Measurements from ENCODE around the gene USP24. TPM values are rescaled to one million over a fixed set of nuclear protein-coding genes. Genes with fewer than 3 reads are reported as not detected.

USP24 gene
- total and polyA plus RNA-seq, 10 of the 15 experiments (the other 5 are each of a cell fraction or from before 2014, with no cell fraction given), result 4.6 to 36.5 (median 25.3) TPM

DNA sequence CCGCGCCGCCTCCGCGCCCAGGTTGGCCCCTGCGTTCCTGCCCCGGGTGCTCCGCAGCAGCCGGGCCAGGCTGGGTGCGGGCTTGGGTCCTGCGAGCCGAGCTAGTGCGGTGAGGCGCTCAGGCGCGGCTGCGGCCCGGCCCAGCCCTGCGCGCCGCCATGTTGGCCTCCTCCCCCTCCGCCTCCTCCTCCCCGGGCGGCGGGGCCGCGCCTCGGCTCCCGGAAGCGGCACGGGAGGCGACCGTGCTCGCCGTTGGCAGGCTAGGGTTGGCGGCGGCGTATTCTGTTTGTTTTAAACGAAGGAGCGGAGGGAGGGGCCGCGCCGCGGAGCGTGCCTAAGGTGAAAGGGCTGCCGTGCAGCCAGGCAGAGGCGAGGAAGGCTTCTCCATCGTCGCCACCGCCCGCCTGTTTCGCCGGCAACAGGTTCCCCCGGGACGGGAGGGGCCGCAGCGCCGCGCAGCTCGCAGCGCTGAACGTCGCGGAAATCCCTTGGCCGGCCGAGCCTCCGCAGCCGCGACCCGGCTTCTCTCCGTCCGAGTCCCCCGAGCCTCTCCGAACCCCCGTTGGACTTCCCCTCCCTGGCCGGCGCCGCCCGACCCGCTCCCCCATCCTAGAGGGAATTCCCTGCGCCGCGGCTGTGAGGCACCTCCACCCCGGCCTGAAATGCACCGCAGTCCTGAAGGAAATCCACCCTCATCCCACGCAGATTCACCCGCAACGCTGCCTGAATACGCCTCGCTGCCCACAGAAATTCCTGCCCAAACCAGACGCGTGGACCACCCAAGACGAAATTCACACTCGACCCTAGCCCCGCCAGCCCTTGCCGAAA, at the start of gene USP24 (continued):
- no peak for TF ChIP-seq ATF7 (IDR thresholded peaks at IDR 0.05; ENCODE audit: low read depth)
- TF ChIP-seq HDGF (IDR thresholded peaks at IDR 0.05), result 0 out of 2 replicates have a peak, but pooled peaks have one; percentile 53
- 0 out of 2 replicates have a peak, but pooled peaks have one; percentile 26 for TF ChIP-seq MXI1 (IDR thresholded peaks at IDR 0.05; ENCODE audit: low read depth, low read length)
- no peak for TF ChIP-seq SUPT20H (IDR thresholded peaks at IDR 0.05; ENCODE audit: borderline replicate concordance, control insufficient read depth, low read depth, low read length)
- TF ChIP-seq TAF1 (IDR thresholded peaks at IDR 0.05; ENCODE audit: borderline replicate concordance, low read depth, low read length), result peak; percentile 85; the same call in 1 of the 2 replicates
- TF ChIP-seq, protein P1, sequence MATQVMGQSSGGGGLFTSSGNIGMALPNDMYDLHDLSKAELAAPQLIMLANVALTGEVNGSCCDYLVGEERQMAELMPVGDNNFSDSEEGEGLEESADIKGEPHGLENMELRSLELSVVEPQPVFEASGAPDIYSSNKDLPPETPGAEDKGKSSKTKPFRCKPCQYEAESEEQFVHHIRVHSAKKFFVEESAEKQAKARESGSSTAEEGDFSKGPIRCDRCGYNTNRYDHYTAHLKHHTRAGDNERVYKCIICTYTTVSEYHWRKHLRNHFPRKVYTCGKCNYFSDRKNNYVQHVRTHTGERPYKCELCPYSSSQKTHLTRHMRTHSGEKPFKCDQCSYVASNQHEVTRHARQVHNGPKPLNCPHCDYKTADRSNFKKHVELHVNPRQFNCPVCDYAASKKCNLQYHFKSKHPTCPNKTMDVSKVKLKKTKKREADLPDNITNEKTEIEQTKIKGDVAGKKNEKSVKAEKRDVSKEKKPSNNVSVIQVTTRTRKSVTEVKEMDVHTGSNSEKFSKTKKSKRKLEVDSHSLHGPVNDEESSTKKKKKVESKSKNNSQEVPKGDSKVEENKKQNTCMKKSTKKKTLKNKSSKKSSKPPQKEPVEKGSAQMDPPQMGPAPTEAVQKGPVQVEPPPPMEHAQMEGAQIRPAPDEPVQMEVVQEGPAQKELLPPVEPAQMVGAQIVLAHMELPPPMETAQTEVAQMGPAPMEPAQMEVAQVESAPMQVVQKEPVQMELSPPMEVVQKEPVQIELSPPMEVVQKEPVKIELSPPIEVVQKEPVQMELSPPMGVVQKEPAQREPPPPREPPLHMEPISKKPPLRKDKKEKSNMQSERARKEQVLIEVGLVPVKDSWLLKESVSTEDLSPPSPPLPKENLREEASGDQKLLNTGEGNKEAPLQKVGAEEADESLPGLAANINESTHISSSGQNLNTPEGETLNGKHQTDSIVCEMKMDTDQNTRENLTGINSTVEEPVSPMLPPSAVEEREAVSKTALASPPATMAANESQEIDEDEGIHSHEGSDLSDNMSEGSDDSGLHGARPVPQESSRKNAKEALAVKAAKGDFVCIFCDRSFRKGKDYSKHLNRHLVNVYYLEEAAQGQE (IDR thresholded peaks at IDR 0.05; ENCODE audit: low read depth, low read length), result no peak
- no peak for TF ChIP-seq TCF7 (IDR thresholded peaks at IDR 0.05; ENCODE audit: borderline replicate concordance)
- TF ChIP-seq, protein P2, sequence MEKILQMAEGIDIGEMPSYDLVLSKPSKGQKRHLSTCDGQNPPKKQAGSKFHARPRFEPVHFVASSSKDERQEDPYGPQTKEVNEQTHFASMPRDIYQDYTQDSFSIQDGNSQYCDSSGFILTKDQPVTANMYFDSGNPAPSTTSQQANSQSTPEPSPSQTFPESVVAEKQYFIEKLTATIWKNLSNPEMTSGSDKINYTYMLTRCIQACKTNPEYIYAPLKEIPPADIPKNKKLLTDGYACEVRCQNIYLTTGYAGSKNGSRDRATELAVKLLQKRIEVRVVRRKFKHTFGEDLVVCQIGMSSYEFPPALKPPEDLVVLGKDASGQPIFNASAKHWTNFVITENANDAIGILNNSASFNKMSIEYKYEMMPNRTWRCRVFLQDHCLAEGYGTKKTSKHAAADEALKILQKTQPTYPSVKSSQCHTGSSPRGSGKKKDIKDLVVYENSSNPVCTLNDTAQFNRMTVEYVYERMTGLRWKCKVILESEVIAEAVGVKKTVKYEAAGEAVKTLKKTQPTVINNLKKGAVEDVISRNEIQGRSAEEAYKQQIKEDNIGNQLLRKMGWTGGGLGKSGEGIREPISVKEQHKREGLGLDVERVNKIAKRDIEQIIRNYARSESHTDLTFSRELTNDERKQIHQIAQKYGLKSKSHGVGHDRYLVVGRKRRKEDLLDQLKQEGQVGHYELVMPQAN (conservative IDR thresholded peaks at IDR 0.05), result peak; percentile 81
- TF ChIP-seq PBX3 (IDR thresholded peaks at IDR 0.05; ENCODE audit: insufficient replicate concordance, low read depth, low read length), result no peak
- TF ChIP-seq ATF2 (IDR thresholded peaks at IDR 0.05; ENCODE audit: low read length), result no peak
- TF ChIP-seq PAX5 (IDR thresholded peaks at IDR 0.05; ENCODE audit: borderline replicate concordance, low read depth, low read length), result peak; percentile 64; the same call in 1 of the 2 replicates
- TF ChIP-seq, protein P3, sequence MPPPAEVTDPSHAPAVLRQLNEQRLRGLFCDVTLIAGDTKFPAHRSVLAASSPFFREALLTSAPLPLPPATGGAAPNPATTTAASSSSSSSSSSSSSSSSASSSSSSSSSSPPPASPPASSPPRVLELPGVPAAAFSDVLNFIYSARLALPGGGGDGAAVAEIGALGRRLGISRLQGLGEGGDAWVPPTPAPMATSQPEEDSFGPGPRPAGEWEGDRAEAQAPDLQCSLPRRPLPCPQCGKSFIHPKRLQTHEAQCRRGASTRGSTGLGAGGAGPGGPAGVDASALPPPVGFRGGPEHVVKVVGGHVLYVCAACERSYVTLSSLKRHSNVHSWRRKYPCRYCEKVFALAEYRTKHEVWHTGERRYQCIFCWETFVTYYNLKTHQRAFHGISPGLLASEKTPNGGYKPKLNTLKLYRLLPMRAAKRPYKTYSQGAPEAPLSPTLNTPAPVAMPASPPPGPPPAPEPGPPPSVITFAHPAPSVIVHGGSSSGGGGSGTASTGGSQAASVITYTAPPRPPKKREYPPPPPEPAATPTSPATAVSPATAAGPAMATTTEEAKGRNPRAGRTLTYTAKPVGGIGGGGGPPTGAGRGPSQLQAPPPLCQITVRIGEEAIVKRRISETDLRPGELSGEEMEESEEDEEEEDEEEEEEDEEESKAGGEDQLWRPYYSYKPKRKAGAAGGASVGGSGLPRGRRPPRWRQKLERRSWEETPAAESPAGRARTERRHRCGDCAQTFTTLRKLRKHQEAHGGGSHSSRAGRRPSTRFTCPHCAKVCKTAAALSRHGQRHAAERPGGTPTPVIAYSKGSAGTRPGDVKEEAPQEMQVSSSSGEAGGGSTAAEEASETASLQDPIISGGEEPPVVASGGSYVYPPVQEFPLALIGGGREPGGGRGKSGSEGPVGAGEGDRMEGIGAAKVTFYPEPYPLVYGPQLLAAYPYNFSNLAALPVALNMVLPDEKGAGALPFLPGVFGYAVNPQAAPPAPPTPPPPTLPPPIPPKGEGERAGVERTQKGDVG (CRISPR knock-in tag; IDR thresholded peaks at IDR 0.05), result no peak
- TF ChIP-seq, protein P4, sequence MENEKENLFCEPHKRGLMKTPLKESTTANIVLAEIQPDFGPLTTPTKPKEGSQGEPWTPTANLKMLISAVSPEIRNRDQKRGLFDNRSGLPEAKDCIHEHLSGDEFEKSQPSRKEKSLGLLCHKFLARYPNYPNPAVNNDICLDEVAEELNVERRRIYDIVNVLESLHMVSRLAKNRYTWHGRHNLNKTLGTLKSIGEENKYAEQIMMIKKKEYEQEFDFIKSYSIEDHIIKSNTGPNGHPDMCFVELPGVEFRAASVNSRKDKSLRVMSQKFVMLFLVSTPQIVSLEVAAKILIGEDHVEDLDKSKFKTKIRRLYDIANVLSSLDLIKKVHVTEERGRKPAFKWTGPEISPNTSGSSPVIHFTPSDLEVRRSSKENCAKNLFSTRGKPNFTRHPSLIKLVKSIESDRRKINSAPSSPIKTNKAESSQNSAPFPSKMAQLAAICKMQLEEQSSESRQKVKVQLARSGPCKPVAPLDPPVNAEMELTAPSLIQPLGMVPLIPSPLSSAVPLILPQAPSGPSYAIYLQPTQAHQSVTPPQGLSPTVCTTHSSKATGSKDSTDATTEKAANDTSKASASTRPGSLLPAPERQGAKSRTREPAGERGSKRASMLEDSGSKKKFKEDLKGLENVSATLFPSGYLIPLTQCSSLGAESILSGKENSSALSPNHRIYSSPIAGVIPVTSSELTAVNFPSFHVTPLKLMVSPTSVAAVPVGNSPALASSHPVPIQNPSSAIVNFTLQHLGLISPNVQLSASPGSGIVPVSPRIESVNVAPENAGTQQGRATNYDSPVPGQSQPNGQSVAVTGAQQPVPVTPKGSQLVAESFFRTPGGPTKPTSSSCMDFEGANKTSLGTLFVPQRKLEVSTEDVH (IDR thresholded peaks at IDR 0.05; ENCODE audit: low read depth, partially characterized antibody), result no peak

Data from GM12878 (cell line).